GM12878 (cell line): Measurements from ENCODE around the gene DENND1A. TPM values are rescaled to one million over a fixed set of nuclear protein-coding genes. Genes with fewer than 3 reads are reported as not detected.

ENCODE experiments used
- ATAC-seq: fragments of 200-7000 bp; cut with Tn5 transposase; 3 replicates; pipeline ENCODE4 v1.9.1; 2020; ENCODE audit warnings: mild to moderate bottlenecking, moderate library complexity
- BruUV-seq: library from RNA; stranded (reverse); fragments of 400-500 nt; replicated peaks from 2 replicates; lab custom pipeline; 2021; lab: Mats Ljungman, UMichigan
- CTCF ChIA-PET: fragments of 300-600 bp; sonication (Branson Sonifier 250); formaldehyde crosslinking; extraction: SDS; loops from one replicate; lab custom pipeline; 2021; ENCODE audit warnings: inconsistent platforms; lab: Yijun Ruan, JAX
- POLR2A ChIA-PET: fragments of 350-600 bp; formaldehyde crosslinking; extraction: SDS; loops from one replicate; lab custom pipeline; 2021; ENCODE audit warnings: inconsistent platforms; lab: Charles Lee
- RAD21 ChIA-PET: fragments of 300-600 bp; sonication (Branson Sonifier 250); formaldehyde crosslinking; loops from one replicate; lab custom pipeline; 2023; ENCODE audit warnings: antibody characterized with exemption; ENCODE audit not compliant: unreplicated experiment; lab: Charles Lee
- SMC1A ChIA-PET: fragments of 300-600 bp; sonication (Branson Sonifier 250); formaldehyde crosslinking; loops from one replicate; lab custom pipeline; 2023; ENCODE audit not compliant: unreplicated experiment, uncharacterized antibody; lab: Charles Lee
- DNase-seq: peaks from one replicate; pipeline ENCODE4 v3.0.0-alpha.2; 2011; ENCODE audit warnings: low read depth, low spot score
- FAIRE-seq: peaks from 3 replicates; lab custom pipeline; 2011; peaks lifted over from hg19 to GRCh38; lab: Jason Lieb, UNC
- H2AFZ ChIP-seq: 2 replicates; pipeline ENCODE4 v1.6.0; 2011; ENCODE audit warnings: low read depth, low read length, control low read depth; ENCODE audit not compliant: control insufficient read depth
- H3K27ac ChIP-seq: 2 replicates; pipeline ENCODE4 v1.5.1; 2011; ENCODE audit warnings: control low read depth; ENCODE audit not compliant: control insufficient read depth, insufficient read depth
- H3K27me3 ChIP-seq, 2 experiments: replicated peaks in 1 of 2; 2 replicates each; pipeline versions ENCODE4 v1.6.0 to v1.6.1; 2011; ENCODE audit warnings: low read length in 1 of 2; ENCODE audit not compliant: control insufficient read depth in 2 of 2, insufficient read depth in 2 of 2
- H3K36me3 ChIP-seq, 2 experiments: 2 replicates each; pipeline ENCODE4 v1.5.1; 2011; ENCODE audit warnings: low read length in 1 of 2; ENCODE audit not compliant: control insufficient read depth in 2 of 2, insufficient read depth in 2 of 2
- H3K4me1 ChIP-seq: 2 replicates; pipeline ENCODE4 v1.6.1; 2011; ENCODE audit warnings: mild to moderate bottlenecking, low read length, moderate library complexity, mixed read lengths; ENCODE audit not compliant: control insufficient read depth, insufficient read depth
- H3K4me2 ChIP-seq: 2 replicates; pipeline ENCODE4 v1.6.0; 2011; ENCODE audit warnings: control low read depth; ENCODE audit not compliant: control insufficient read depth, insufficient read depth
- H3K4me3 ChIP-seq: fragments of 200-600 bp; sonication (generic); 2 replicates; pipeline ENCODE4 v1.5.1; 2016
- H3K79me2 ChIP-seq: 2 replicates; pipeline ENCODE4 v1.6.0; 2011; ENCODE audit warnings: low read length; ENCODE audit not compliant: control insufficient read depth, insufficient read depth
- H3K9ac ChIP-seq: 2 replicates; pipeline ENCODE4 v1.8.0; 2011; ENCODE audit warnings: low read length, control low read depth, mixed read lengths; ENCODE audit not compliant: control insufficient read depth, insufficient read depth
- H3K9me3 ChIP-seq: replicated peaks from 3 replicates; pipeline ENCODE4 v1.5.1; 2011; ENCODE audit warnings: mild to moderate bottlenecking, low read length; ENCODE audit not compliant: control insufficient read depth, insufficient read depth
- H4K20me1 ChIP-seq: 2 replicates; pipeline ENCODE4 v1.6.0; 2011; ENCODE audit not compliant: control insufficient read depth, insufficient read depth
- ASH2L ChIP-seq: fragments of 300-600, 200-600 bp; sonication (generic); IDR thresholded peaks from 2 replicates; pipeline ENCODE4 v1.6.1; 2017; ENCODE audit warnings: low read depth, mild to moderate bottlenecking, borderline replicate concordance
- EP300 ChIP-seq, 2 experiments: fragments of 150-350 bp in 1 of 2; IDR thresholded peaks; 2 replicates each; pipeline ENCODE4 v1.6.1; 2011 to 2012; ENCODE audit warnings: low read depth in 2 of 2, low read length in 2 of 2, borderline replicate concordance in 1 of 2, improper control_type of control experiment in 1 of 2, inconsistent platforms in 1 of 2; ENCODE audit not compliant: control insufficient read depth in 1 of 2
- FOXM1 ChIP-seq: IDR thresholded peaks from 2 replicates; pipeline ENCODE4 v1.6.1; 2012; ENCODE audit warnings: low read depth, mild to moderate bottlenecking, inconsistent platforms, low read length, moderate library complexity
- HDAC2 ChIP-seq: fragments of 200-600 bp; sonication (generic); IDR thresholded peaks from 2 replicates; pipeline ENCODE4 v1.6.1; 2017
- MEF2A ChIP-seq: IDR thresholded peaks from 2 replicates; pipeline ENCODE4 v1.6.1; 2011; ENCODE audit warnings: low read depth, mild to moderate bottlenecking, low read length, moderate library complexity; ENCODE audit not compliant: insufficient read depth
- NR2C1 ChIP-seq: fragments of 450-650 bp; IDR thresholded peaks from 2 replicates; pipeline ENCODE4 v1.6.1; 2017; ENCODE audit warnings: antibody characterized with exemption, mild to moderate bottlenecking, moderate library complexity
- NR2C2 ChIP-seq: IDR thresholded peaks from 2 replicates; pipeline ENCODE4 v1.6.1; 2011; ENCODE audit warnings: borderline replicate concordance, low read depth; ENCODE audit not compliant: control insufficient read depth, insufficient read length
- SMARCA5 ChIP-seq: fragments of 450-650 bp; IDR thresholded peaks from 2 replicates; pipeline ENCODE4 v1.6.1; 2017; ENCODE audit warnings: mild to moderate bottlenecking
- SPI1 ChIP-seq: IDR thresholded peaks from 2 replicates; pipeline ENCODE4 v1.6.1; 2011; ENCODE audit warnings: low read depth, mild to moderate bottlenecking, low read length, moderate library complexity, borderline replicate concordance; ENCODE audit not compliant: insufficient read depth
- SRF ChIP-seq, 2 experiments: IDR thresholded peaks; 2 replicates each; pipeline ENCODE4 v1.6.1; 2011; ENCODE audit warnings: low read depth in 2 of 2, low read length in 2 of 2, mild to moderate bottlenecking in 1 of 2, moderate library complexity in 1 of 2
- WGBS: methylation state at CpG from one replicate; pipeline ENCODE4 v1.1.6; 2016; ENCODE audit warnings: low lambda C conversion rate; ENCODE audit not compliant: insufficient replicate concordance, insufficient coverage; ENCODE audit errors: missing lambda C conversion rate; 5-methylcytosine and 5-hydroxymethylcytosine counted together
- in situ Hi-C: fragments of 300-500 bp; cut with MboI; formaldehyde crosslinking; loops from 9 replicates; pipeline ENCODE4 v1.14.3; 2018; ENCODE audit warnings: mixed read lengths
- intact Hi-C: fragments of 100-400 bp; cut with micrococcal nuclease; formaldehyde crosslinking; loops from one replicate; pipeline ENCODE4 v1.14.2; 2022; ENCODE audit not compliant: unreplicated experiment
- polyA plus RNA-seq, 11 experiments: library from polyadenylated mRNA; depleted of rRNA in 4 of 11; unstranded in 6 of 11; stranded (reverse) in 5 of 11; fragments of >200 nt; fragmentation: Nextera tagmentation in 4 of 11; fragmentation: Illumina TruSeq in 1 of 11; extraction: Ambion mirVana in 4 of 11; extraction: Trizol in 1 of 11; gene quantifications; 1 replicate in 1 of 11; 2 replicates in 10 of 11; pipeline versions ENCODE4 v1.2.1 to v1.2.3, GENCODE V29; 2011 to 2016; ENCODE audit warnings: inconsistent platforms in 2 of 11, missing spikeins in 2 of 11, low read depth in 1 of 11
- total RNA-seq, 4 experiments: library from RNA; depleted of rRNA in 3 of 4; stranded (reverse); fragments of >200 nt in 3 of 4; fragmentation: Illumina TruSeq in 1 of 4; extraction: Trizol in 1 of 4; gene quantifications; 2 replicates each; pipeline versions ENCODE4 v1.2.1 to v1.2.3, GENCODE V29; 2013 to 2021
- TF ChIP-seq, protein P1 (sequence below): IDR thresholded peaks from 2 replicates; pipeline ENCODE4 v1.6.1; 2012; ENCODE audit warnings: low read depth, low read length, improper control_type of control experiment
- TF ChIP-seq, protein P2 (sequence below): fragments of 450-650 bp; IDR thresholded peaks from 2 replicates; pipeline ENCODE4 v1.6.1; 2017; ENCODE audit warnings: borderline replicate concordance
- TF ChIP-seq, protein P3 (sequence below): fragments of 150-350 bp; IDR thresholded peaks from 2 replicates; pipeline ENCODE4 v1.6.1; 2014; ENCODE audit warnings: mild to moderate bottlenecking, low read depth, low read length
- TF ChIP-seq, protein P4 (sequence below): IDR thresholded peaks from 2 replicates; pipeline ENCODE4 v1.6.1; 2011; ENCODE audit warnings: borderline replicate concordance, low read depth, mild to moderate bottlenecking, moderate library complexity, mixed read lengths, low read length; ENCODE audit not compliant: insufficient read depth; ENCODE audit errors: extremely low read length

The DENND1A gene
- total and polyA plus RNA-seq, 10 of the 15 experiments (the other 5 are each of a cell fraction or from before 2014, with no cell fraction given), result 14.1 to 48.6 (median 35.2) TPM

DNA sequence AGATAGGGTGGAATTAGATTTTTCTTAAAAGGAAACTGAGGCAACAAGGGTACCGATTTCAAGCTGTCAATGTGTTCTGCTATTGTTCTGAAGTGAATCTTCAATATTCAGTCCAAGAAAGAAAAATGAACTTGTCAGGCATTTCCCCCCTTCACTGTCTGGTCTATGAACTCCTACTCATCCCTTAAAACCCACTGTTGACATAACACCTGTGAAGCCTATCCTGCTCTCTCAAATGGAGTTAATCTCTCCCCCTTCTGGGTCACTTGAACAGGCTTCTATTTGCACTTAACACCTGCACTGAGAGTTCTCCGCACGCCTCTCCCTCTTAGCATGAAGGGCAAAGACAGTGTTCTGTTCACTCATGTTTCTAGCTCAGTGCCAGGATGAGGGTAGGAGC, 429.6 kb downstream of the DENND1A start:
- RAD21 ChIA-PET, result no interaction called here
- no peak overlapping the region for H3K9ac ChIP-seq
- POLR2A ChIA-PET, result no interaction called here
- H4K20me1 ChIP-seq, result no peaks in the 10 kb centered on the region
- no peaks in the 10 kb centered on the region for H3K4me1 ChIP-seq
- 65% methylated on average over 3 of the region's 3 CpGs for WGBS
- TF ChIP-seq SPI1 (no peak), NR2C2 (no peak), MEF2A (no peak), HDAC2 (no peak), EP300 (IDR thresholded peaks at IDR 0.05; ENCODE audit: borderline replicate concordance in 1 of 2, control insufficient read depth in 1 of 2, low read depth in 2 of 2, low read length in 2 of 2) (no peak), ASH2L (no peak), FOXM1 (no peak), NR2C1 (no peak), SRF (IDR thresholded peaks at IDR 0.05; ENCODE audit: low read depth in 2 of 2, low read length in 2 of 2) (no peak), SMARCA5 (no peak)
- TF ChIP-seq, protein P1, sequence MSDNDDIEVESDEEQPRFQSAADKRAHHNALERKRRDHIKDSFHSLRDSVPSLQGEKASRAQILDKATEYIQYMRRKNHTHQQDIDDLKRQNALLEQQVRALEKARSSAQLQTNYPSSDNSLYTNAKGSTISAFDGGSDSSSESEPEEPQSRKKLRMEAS, result no peak
- TF ChIP-seq, protein P2, sequence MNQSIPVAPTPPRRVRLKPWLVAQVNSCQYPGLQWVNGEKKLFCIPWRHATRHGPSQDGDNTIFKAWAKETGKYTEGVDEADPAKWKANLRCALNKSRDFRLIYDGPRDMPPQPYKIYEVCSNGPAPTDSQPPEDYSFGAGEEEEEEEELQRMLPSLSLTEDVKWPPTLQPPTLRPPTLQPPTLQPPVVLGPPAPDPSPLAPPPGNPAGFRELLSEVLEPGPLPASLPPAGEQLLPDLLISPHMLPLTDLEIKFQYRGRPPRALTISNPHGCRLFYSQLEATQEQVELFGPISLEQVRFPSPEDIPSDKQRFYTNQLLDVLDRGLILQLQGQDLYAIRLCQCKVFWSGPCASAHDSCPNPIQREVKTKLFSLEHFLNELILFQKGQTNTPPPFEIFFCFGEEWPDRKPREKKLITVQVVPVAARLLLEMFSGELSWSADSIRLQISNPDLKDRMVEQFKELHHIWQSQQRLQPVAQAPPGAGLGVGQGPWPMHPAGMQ, result no peak
- TF ChIP-seq, protein P3, sequence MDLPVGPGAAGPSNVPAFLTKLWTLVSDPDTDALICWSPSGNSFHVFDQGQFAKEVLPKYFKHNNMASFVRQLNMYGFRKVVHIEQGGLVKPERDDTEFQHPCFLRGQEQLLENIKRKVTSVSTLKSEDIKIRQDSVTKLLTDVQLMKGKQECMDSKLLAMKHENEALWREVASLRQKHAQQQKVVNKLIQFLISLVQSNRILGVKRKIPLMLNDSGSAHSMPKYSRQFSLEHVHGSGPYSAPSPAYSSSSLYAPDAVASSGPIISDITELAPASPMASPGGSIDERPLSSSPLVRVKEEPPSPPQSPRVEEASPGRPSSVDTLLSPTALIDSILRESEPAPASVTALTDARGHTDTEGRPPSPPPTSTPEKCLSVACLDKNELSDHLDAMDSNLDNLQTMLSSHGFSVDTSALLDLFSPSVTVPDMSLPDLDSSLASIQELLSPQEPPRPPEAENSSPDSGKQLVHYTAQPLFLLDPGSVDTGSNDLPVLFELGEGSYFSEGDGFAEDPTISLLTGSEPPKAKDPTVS, result no peak
- TF ChIP-seq, protein P4, sequence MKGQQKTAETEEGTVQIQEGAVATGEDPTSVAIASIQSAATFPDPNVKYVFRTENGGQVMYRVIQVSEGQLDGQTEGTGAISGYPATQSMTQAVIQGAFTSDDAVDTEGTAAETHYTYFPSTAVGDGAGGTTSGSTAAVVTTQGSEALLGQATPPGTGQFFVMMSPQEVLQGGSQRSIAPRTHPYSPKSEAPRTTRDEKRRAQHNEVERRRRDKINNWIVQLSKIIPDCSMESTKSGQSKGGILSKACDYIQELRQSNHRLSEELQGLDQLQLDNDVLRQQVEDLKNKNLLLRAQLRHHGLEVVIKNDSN, result no peak
- DNase-seq (no peak), FAIRE-seq (no peak), ATAC-seq (no peak)
- no peak overlapping the region for H3K27ac ChIP-seq
- no peaks in the 10 kb centered on the region for H3K27me3 ChIP-seq
- SMC1A ChIA-PET, result interaction anchor here (0.6 kb wide), 1 partner anchor 1530 kb away, joined by 3 read pairs; no protein-coding TSS in a partner anchor
- in situ Hi-C loops (no loop called here), intact Hi-C loops (no loop called here)
- no TSS peak for BruUV-seq
- no peak overlapping the region for H2AFZ ChIP-seq
- CTCF ChIA-PET, result no interaction called here
- no peak overlapping the region for H3K4me2 ChIP-seq
- H3K4me3 ChIP-seq, result no peak overlapping the region
- H3K9me3 ChIP-seq, result no peaks in the 10 kb centered on the region
- no peaks in the 10 kb centered on the region; a peak in 1 of 4 replicates for H3K36me3 ChIP-seq
- H3K79me2 ChIP-seq, result no peaks in the 10 kb centered on the region
